Nucleus accumbens (tissue), 56 donors: ENCODE measurements around the gene RANBP10.

Source experiments
- DNase-seq, 56 donors: peaks; one replicate each; lab custom pipeline; 2025; lab: John Stamatoyannopoulos, UW

The RANBP10 gene

GRCh38 chr16:67683767-67684166, 122.6 kb downstream of the RANBP10 start:
- no peak for DNase-seq

- DNase-seq: no peak
Measured at GRCh38 chr16:67679935-67680897, 126.1 kb downstream of the RANBP10 start.

DNA sequence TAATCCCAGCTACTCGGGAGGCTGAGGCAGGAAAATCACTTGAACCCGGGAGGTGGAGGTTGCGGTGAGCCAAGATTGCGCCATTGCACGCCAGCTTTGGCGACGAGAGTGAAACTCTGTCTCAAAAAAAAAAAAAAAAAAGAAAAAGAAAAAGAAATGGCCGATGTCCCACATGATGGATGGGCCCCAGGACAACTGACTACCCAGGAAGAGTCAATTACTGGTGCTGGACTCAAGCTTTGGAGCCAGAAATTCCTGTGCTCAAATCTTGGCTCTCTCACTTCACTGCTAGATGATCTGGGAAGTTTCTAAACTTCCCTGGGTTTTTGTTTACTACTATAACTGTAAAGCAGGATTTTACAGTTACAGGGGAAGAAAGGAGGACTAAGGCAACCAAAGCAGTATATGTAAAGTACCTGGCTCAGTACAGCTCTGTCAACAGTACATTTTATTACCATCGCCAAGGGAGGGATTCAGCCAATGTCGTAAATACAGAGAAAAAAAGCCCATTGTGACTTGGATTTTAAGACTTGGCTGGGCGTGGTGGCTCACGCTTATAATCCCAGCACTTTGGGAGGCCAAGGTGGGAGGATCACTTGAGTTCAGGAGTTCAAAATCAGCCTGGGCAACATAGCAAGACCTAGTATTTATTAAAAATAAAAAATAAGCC, 127.9 kb downstream of the RANBP10 start:
- DNase-seq: no peak

GRCh38 chr16:67677712-67678111, 128.6 kb downstream of the RANBP10 start:
- DNase-seq: no peak

GRCh38 chr16:67676939-67677338, 129.4 kb downstream of the RANBP10 start:
- no peak for DNase-seq

DNA sequence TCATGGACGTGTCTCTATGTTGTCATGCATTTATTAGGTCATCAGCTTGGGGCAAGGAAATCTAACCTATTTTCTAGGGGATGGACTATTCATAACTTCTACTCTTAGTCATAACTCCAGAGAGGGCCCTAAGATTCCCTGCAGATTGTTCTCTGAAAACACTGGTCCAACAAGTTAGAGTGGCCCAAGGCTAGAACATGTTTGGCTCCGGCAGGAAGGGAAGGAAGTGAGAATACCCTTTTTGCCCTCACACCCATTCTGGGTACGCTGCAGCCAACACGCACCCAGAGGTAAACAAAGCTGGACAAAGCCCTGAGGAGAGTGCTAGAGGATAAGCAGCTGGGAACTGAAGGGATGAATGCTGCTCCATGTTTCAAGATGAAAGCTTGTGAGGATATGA, 129.8 kb downstream of the RANBP10 start:
- DNase-seq: no peak

DNA sequence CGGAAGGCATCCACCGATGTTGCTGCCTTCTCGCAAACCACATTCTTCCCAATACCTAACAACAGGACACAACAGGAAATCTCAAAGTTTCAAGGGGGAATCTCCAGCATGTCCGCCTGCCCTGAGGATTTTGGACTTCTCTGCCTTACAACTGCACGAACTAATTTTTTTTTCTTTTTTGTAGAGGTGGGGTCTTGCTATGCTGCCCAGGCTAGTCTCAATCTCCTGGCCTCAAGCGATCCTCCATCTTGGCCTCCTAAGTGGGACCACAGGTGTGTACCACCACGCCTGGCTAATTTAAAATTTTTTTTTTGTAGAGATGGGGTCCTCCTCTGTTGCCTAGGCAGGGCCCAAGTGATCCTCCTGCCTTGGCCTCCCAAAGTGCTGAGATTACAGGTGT, 130.4 kb downstream of the RANBP10 start:
- DNase-seq: no peak

GRCh38 chr16:67675579-67675935, 130.8 kb downstream of the RANBP10 start:
- no peak for DNase-seq

DNA sequence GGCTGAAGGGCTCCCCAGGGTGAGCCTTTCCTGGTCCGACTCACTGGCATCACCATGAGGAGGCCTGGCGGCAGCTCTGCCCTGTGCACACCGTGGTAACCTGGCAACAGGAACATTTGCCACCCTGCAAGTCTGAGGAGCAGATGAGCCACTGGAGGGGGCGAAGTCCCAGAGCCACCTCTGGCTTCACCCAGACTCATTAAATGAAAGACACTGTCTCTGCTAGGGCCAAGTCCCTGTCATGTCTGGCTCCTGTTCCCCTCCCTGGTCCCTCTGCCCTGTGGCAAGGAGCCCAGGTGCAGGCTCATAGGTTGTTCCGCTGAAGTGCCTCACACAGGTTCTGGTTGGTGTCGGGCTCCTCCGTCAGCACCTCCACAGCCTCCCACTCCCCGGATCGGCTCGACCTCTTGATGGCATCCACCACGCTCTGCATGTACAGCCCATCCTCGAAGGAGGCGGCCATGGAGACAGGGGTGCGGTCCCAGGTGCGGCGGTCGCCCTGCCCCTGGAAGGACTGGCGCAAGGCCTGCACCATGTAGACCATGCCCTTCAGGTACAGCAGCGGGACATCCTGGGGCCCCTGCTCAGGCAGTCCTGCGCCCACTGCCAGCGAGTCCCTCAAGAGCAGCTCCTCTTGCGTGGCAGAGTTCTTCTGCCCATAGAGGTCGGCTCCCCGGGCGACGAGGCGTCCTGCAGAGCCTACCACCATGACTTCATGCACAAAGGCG, 131.3 kb downstream of the RANBP10 start:
- no peak for DNase-seq

- peak in 8 of 56 donors; percentile 12 to 52 (median 26) for DNase-seq
Measured at GRCh38 chr16:67673712-67674580, 132.4 kb downstream of the RANBP10 start.
